ENCODE measurements around the gene FHL2.

FHL2 gene

DNA sequence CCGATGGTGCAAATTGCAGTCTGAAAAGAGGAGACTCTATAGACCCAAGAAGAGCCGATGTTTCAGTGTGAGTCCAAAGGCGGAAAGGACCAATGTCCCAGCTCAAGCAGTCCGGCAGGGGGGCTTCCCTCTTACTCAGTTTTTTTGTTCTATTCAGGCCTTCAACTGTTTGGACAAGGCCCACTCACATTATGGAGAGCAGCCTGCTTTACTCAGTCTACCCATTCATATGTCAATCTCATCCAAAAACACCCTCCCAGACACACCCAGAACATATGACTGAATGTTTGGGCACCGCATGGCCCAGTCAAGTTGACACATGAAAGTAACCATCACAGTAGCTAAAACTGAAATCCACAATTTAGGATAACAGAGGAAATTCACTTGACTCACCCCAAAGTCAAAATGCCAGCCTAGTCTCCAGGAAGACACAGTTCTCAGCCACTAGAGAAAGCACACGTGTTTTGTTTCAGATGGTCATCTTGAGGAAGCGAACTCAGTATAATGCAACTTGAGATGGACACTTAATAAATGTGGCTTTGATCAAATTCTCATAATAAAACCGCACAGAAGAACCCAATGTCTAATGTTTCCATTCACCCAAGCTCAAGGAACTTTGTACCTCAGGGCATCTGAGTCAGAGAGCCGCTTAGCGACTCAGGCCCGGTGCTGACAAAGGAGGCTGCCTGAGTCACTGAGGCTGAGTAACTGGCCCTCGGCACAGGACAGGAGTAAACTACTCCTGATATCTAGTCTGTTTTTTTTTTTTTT is 2.4 kb downstream of the FHL2 start:
- Histone ChIP-seq H3K27ac (ENCODE audit: poor library complexity, severe bottlenecking) (peak overlapping the region; percentile 97), H3K36me3 (ENCODE audit: low read depth) (peaks cover 48% of the 10 kb centered on the region), H3K4me3 (ENCODE audit: severe bottlenecking) (peak overlapping the region; percentile 0), H3K9me3 (ENCODE audit: severe bottlenecking) (no peaks in the 10 kb centered on the region), H3K4me1 (ENCODE audit: insufficient read depth, poor library complexity, severe bottlenecking) (peaks cover 35% of the 10 kb centered on the region), H3K27me3 (ENCODE audit: insufficient read depth, poor library complexity, severe bottlenecking) (no peaks in the 10 kb centered on the region)
- ATAC-seq (ENCODE audit: low read depth) = peak; percentile 86
- TF ChIP-seq, protein P1, sequence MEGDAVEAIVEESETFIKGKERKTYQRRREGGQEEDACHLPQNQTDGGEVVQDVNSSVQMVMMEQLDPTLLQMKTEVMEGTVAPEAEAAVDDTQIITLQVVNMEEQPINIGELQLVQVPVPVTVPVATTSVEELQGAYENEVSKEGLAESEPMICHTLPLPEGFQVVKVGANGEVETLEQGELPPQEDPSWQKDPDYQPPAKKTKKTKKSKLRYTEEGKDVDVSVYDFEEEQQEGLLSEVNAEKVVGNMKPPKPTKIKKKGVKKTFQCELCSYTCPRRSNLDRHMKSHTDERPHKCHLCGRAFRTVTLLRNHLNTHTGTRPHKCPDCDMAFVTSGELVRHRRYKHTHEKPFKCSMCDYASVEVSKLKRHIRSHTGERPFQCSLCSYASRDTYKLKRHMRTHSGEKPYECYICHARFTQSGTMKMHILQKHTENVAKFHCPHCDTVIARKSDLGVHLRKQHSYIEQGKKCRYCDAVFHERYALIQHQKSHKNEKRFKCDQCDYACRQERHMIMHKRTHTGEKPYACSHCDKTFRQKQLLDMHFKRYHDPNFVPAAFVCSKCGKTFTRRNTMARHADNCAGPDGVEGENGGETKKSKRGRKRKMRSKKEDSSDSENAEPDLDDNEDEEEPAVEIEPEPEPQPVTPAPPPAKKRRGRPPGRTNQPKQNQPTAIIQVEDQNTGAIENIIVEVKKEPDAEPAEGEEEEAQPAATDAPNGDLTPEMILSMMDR (IDR thresholded peaks at IDR 0.05; ENCODE audit: poor library complexity, severe bottlenecking) = no peak
- DNase-seq (ENCODE audit: low spot score) = peak; percentile 97

DNA sequence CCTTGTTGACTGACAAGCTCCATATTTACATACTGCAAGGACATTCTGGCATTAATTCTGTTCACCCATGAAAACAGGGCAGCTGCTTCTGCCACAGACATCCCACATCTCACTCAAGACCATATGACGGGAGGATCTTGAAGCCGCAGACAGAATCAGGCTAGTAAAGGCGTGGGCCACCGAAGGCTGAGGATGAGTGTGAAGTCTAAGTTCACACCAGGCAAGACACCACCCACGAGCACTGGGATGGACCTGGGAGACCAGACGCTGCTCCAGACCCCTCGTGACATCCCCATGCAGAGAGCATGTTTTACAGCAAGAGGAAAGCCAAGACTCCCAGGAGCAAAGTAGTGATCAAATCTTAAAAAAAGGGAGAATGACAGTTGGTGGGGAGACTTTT is 3.2 kb downstream of the FHL2 start:
- DNase-seq (ENCODE audit: low spot score) (no peak), ATAC-seq (ENCODE audit: low read depth) (no peak)
- Histone ChIP-seq H3K4me3 (ENCODE audit: severe bottlenecking) (no peak overlapping the region), H3K27me3 (ENCODE audit: insufficient read depth, poor library complexity, severe bottlenecking) (no peaks in the 10 kb centered on the region), H3K36me3 (ENCODE audit: low read depth) (peaks cover 52% of the 10 kb centered on the region), H3K4me1 (ENCODE audit: insufficient read depth, poor library complexity, severe bottlenecking) (peaks cover 42% of the 10 kb centered on the region), H3K27ac (ENCODE audit: poor library complexity, severe bottlenecking) (peak overlapping the region; percentile 97), H3K9me3 (ENCODE audit: severe bottlenecking) (no peaks in the 10 kb centered on the region)
- TF ChIP-seq, protein P1 (IDR thresholded peaks at IDR 0.05; ENCODE audit: poor library complexity, severe bottlenecking) = no peak

DNA sequence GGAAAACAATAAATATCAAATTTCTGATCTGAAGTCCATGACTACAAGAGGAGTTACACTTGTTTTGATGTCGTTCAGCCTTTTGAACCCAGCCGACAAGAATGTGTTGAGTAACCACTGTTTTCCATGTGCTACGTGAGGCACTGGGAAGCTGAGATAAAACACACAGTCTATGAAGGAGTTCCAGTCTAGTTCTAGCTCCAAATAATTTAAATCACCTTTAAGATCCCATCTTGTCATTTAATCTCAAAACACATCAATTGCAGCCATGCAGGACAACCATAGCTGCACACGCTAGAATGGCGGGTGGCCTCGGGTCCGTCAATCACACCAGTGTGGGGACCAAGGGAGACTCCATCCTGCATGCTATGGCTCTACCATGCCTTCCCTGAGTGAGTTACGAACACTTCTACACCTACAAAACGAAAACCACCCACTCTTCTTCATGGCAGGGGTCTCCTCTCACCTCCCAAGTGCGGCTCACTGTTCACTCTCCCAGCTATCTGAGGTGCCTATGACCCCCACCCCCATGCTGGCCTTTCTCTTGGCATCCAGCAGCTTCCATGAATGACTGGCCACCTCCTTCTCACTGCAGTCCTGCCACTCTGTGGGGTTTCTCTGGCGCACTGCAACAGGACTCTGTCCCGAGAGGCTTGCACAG is 3.8 kb downstream of the FHL2 start:
- Histone ChIP-seq H3K36me3 (ENCODE audit: low read depth) (peaks cover 58% of the 10 kb centered on the region), H3K9me3 (ENCODE audit: severe bottlenecking) (no peaks in the 10 kb centered on the region), H3K4me3 (ENCODE audit: severe bottlenecking) (no peak overlapping the region), H3K4me1 (ENCODE audit: insufficient read depth, poor library complexity, severe bottlenecking) (peaks cover 48% of the 10 kb centered on the region), H3K27me3 (ENCODE audit: insufficient read depth, poor library complexity, severe bottlenecking) (no peaks in the 10 kb centered on the region), H3K27ac (ENCODE audit: poor library complexity, severe bottlenecking) (peak overlapping the region; percentile 97)
- ATAC-seq (ENCODE audit: low read depth) = no peak
- DNase-seq (ENCODE audit: low spot score) = no peak
- TF ChIP-seq, protein P1 (IDR thresholded peaks at IDR 0.05; ENCODE audit: poor library complexity, severe bottlenecking) = no peak

DNA sequence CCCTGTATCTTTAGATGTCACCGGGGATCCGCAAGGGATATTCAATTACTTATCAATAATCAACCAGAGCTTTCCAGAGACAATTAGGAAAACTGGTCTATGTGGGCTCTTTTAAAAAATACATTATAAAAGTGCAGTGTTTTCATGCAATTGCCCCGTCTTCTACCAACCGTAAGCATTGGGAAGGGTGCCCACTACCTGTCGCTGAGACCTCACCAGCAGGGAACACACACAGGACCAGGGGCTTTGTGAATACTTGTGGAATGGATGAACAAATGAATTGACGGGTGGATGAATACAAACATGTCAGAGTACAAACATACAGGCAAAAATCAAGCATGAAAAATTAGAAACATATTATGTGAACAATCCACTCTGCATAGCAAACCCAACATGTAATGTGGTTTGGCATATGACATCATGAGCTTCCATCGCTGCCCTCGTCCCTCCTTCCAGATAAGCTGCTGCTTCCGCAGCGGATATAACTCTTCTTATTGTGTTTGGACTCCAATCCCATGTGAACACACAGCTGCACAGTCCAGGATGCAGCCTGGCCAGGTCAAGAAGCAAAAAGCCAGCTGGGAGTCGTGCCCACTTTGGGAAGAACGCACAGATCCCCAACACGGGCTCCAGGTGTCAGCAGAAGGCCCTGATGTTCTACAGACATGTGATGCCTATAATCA is 5.3 kb downstream of the FHL2 start:
- Histone ChIP-seq H3K36me3 (ENCODE audit: low read depth) (peaks cover 74% of the 10 kb centered on the region), H3K27me3 (ENCODE audit: insufficient read depth, poor library complexity, severe bottlenecking) (no peaks in the 10 kb centered on the region), H3K9me3 (ENCODE audit: severe bottlenecking) (no peaks in the 10 kb centered on the region), H3K27ac (ENCODE audit: poor library complexity, severe bottlenecking) (peak overlapping the region; percentile 97), H3K4me1 (ENCODE audit: insufficient read depth, poor library complexity, severe bottlenecking) (peaks cover 58% of the 10 kb centered on the region), H3K4me3 (ENCODE audit: severe bottlenecking) (no peak overlapping the region)
- TF ChIP-seq, protein P1 (IDR thresholded peaks at IDR 0.05; ENCODE audit: poor library complexity, severe bottlenecking) = no peak
- DNase-seq (ENCODE audit: low spot score) (peak; percentile 9), ATAC-seq (ENCODE audit: low read depth) (no peak)
